Chondrocyte (in vitro differentiated cells): ENCODE data around the gene RNF10. TPM values are rescaled to one million over a fixed set of nuclear protein-coding genes. Genes with fewer than 3 reads are reported as not detected.

Experiments
- DNase-seq: peaks from one replicate; pipeline ENCODE4 v3.0.0; 2021; ENCODE audit warnings: mixed read lengths, low spot score
- H3K27ac Mint-ChIP-seq: one replicate; pipeline ENCODE4 v1.8.0; 2021; ENCODE audit warnings: mild to moderate bottlenecking, moderate library complexity, mixed read lengths; ENCODE audit not compliant: unreplicated experiment
- H3K27me3 Mint-ChIP-seq: 2 replicates; pipeline ENCODE4 v1.8.0; 2021; ENCODE audit warnings: low read depth, mixed read lengths
- H3K36me3 Mint-ChIP-seq: 2 replicates; pipeline ENCODE4 v1.8.0; 2021; ENCODE audit warnings: low read depth, mixed read lengths
- H3K4me1 Mint-ChIP-seq: 2 replicates; pipeline ENCODE4 v1.8.0; 2021; ENCODE audit warnings: low read depth, mild to moderate bottlenecking, mixed read lengths
- H3K4me3 Mint-ChIP-seq: one replicate; pipeline ENCODE4 v1.8.0; 2021; ENCODE audit warnings: mild to moderate bottlenecking, moderate library complexity, mixed read lengths; ENCODE audit not compliant: unreplicated experiment
- H3K9me3 Mint-ChIP-seq: 2 replicates; pipeline ENCODE4 v1.8.0; 2021; ENCODE audit warnings: low read depth, mixed read lengths
- CTCF ChIP-seq: fragments of 200-600 bp; sonication (generic); IDR thresholded peaks from 2 replicates; pipeline ENCODE4 v1.5.0; 2021; ENCODE audit warnings: antibody characterized with exemption, mild to moderate bottlenecking, moderate library complexity
- total RNA-seq: library from RNA; stranded (reverse); gene quantifications from 3 replicates; pipeline ENCODE4 v1.2.1, GENCODE V29; 2021

Gene RNF10
- total RNA-seq, 1 donor from 2014 or later, result 136 TPM

GRCh38 chr12:120586860-120587259, 52.7 kb downstream of the RNF10 start:
- TF ChIP-seq CTCF, result no peak
- Mint-ChIP-seq H3K4me3 (no peak overlapping the region), H3K27ac (no peak overlapping the region), H3K27me3 (peaks cover 1% of the 10 kb centered on the region), H3K36me3 (no peaks in the 10 kb centered on the region), H3K9me3 (no peaks in the 10 kb centered on the region), H3K4me1 (peaks cover 13% of the 10 kb centered on the region)
- DNase-seq, result no peak

- no peak overlapping the region for H3K27ac Mint-ChIP-seq
- H3K4me1 Mint-ChIP-seq, result peaks cover 7% of the 10 kb centered on the region
- no peak for DNase-seq
- no peak overlapping the region for H3K4me3 Mint-ChIP-seq
- peaks cover 1% of the 10 kb centered on the region for H3K27me3 Mint-ChIP-seq
- H3K9me3 Mint-ChIP-seq, result no peaks in the 10 kb centered on the region
- H3K36me3 Mint-ChIP-seq, result no peaks in the 10 kb centered on the region
- no peak for TF ChIP-seq CTCF
Measured at GRCh38 chr12:120588371-120588770, 54.2 kb downstream of the RNF10 start.

- H3K27ac Mint-ChIP-seq, result no peak overlapping the region
- DNase-seq, result no peak
- TF ChIP-seq CTCF, result no peak
- H3K36me3 Mint-ChIP-seq, result no peaks in the 10 kb centered on the region
- H3K4me3 Mint-ChIP-seq, result no peak overlapping the region
- H3K4me1 Mint-ChIP-seq, result peaks cover 1% of the 10 kb centered on the region
- H3K27me3 Mint-ChIP-seq, result peaks cover under 1% of the 10 kb centered on the region
- no peaks in the 10 kb centered on the region for H3K9me3 Mint-ChIP-seq
Measured at GRCh38 chr12:120588948-120589930, 55.1 kb downstream of the RNF10 start.

GRCh38 chr12:120590741-120591407, 56.7 kb downstream of the RNF10 start:
- Mint-ChIP-seq H3K36me3 (no peaks in the 10 kb centered on the region), H3K27ac (no peak overlapping the region), H3K4me1 (no peaks in the 10 kb centered on the region), H3K4me3 (no peak overlapping the region), H3K27me3 (no peaks in the 10 kb centered on the region), H3K9me3 (no peaks in the 10 kb centered on the region)
- DNase-seq, result no peak
- TF ChIP-seq CTCF, result no peak
